GM21447 (cell line): ENCODE results near the gene NMUR2.
A peak's percentile ranks its signal among the peaks of the same experiment; 100 is the strongest.

Experiments used
- ATAC-seq: cut with Tn5 transposase; IDR thresholded peaks from one replicate; pipeline ENCODE4 v1.9.1; 2021; ENCODE audit not compliant: unreplicated experiment

Gene NMUR2

DNA sequence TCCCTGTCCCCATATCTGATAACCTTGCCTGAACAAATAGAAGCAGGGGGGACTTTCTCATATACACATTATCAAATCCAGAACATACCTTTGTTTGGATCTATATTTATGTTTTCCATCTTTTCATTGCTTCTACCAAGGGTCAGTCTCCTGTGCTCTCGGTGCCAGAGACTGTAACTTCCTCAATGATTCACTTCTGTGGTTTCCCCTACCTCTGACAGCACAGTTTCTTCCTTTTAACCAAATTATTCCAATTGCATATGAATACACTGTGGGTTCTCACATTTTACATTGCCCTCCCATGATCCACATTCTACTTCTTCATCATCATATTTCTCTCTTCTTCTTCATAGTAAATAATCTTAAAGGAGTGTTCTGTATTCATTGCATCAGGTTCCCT lies 32.2 kb downstream of the NMUR2 start:
- no peak for ATAC-seq

DNA sequence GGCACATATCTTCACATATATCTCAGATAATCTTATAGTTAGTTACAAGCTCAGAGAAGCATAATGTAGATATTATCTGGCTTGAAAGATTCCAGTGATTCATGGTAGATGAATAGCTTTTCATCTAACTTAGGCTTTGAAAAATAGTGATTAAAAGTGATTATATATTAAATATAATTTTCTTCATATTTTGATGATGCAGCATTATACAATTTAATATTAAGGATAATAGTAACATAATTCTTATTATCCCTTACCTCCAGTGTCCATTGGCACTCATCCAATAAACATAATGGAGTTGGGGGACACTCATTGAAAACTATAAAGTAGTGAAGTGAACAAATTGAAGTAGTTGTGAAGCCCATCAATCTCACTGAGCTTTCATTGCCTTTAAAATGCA lies 35.8 kb downstream of the NMUR2 start:
- no peak for ATAC-seq

DNA sequence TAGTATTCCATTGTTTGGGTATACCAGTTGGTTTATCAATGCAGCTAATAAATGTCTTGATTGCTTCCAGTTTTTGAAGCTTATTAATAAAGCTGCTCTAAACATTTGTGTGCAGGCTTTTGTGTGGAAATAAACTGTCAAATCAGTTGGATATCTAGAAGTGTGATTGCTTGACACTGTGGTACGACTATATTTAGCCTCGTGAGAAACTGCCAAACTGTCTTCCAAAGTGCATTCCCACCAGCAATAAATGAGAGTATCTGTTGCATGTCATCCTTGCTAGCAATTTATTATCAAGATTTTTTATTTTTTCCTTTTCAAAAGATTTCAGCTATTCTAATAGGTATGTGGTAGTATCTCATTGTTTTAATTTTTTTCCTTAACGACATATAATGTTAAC lies 37.5 kb downstream of the NMUR2 start:
- no peak for ATAC-seq

DNA sequence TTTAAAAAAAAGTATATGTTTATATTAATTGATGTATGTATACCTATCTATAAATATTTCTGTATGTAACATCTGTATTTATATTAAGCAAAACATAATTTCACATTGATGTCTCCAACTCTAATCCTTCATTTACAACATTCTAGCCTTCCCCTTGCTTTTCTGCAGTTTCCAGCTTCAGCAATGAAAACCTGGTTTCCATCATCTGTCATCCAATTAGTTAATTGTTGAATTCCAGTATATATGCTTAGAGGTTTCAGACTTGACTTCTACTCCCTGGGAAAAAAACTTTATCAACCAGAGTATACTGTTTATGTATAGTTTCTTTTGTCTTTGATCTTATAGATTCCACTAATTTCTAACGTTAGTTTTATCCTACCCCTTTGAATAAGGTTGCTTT lies 38.4 kb downstream of the NMUR2 start:
- ATAC-seq = no peak

DNA sequence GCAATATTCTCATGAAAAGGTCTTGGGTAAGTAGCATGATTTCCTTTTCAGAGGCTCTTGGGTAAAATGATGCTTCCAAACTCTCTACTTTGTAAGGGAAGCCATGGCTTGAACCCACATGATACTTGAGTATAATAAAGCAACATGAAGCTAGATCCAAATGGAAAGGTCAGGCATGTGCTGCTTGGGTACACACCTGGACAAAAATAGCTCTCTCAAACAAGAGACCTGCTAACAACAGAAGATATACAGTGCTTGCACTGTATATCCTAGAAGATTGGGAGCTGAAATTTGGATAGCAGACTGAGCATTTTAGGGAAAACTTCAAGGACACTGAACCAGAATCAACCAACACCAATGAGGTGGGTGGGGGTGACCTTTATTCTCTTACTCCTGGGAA lies 40.2 kb downstream of the NMUR2 start:
- ATAC-seq = no peak

DNA sequence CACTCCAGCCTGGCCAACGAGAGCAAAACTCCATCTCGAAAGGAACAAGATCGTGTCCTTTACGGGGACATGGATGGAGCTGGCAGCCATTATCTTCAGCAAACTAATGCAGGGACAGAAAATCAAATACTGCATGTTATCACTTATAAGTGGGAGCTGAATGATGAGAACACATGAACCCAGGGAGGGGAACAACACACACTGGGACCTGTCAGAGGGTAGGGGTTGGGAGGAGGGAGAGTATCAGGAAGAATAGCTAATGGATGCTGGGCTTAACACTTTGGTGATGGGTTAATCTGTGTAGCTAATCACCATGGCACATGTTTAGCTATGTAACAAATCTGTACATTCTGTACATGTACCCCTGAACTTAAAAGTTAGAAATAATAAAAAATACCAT lies 40.9 kb downstream of the NMUR2 start:
- ATAC-seq = no peak

DNA sequence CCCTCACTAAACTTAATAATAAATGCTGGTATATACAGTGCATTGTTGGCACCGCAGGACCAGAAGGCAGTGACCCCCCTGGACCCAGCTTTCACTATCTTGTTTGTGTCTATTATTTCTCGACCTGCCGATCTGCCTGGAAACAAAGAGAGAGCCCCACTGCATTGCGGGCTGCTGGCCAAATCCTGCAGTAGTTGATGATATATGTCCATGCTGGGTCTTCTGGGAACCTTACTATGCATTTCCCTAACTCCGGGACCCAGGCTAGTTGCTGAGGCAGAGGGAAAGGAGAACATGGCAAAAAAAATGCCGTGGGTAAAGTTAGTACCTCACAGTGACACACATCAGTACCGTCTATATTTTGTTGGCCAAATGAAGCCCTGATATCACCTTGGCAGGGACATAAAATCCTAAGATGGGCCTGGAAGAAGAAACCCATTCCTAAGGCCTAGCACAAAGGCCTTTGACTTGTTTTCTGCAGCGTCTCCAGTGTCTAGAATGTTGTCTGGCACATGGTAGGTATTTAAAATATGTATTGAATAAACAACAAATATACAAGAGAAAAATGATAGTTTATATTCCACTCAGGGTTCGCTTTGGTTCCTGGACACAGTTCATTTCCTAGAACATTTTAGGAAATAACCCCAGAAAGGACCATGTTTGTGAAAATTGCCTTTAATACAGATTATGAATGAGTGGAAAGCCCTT lies 46.1 kb downstream of the NMUR2 start:
- no peak for ATAC-seq

DNA sequence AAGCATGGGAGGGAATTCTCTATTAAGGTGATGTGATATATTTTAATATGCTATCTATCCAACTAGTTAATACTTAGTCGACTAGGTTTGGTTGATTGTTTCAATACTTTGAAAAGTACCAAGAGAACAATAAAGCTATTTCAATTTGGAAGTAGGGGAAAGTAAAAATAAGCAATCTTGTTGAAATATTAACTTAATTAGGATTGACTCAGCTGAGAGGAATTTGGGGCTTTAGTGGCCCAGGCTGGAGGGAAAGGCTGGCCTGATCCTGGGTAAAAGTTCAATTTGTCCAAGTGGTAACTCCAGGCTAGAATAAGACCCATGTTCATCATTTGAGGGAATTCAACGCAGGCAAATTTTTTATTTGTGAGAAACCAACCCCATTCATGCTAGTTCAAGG lies 48.6 kb downstream of the NMUR2 start:
- ATAC-seq = no peak

DNA sequence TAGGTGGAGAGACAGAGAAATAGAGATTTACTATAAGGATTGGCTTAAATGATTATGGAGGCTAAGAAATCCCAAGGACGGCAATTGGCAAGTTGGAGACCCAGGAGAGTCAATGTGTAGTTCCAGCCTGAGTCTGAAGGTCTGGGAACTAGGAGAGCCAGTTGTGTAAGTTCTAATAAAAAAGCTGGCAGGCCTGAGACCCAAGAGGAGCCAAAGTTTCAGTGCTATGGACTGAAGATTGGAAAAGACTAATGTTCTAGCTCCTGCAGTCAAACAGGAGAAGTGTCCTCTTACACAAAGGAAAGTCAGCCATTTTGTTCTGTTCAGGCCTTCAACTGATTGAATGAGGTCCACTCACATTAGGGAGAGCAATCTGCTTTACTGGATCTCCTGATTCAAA lies 50.0 kb downstream of the NMUR2 start:
- no peak for ATAC-seq

DNA sequence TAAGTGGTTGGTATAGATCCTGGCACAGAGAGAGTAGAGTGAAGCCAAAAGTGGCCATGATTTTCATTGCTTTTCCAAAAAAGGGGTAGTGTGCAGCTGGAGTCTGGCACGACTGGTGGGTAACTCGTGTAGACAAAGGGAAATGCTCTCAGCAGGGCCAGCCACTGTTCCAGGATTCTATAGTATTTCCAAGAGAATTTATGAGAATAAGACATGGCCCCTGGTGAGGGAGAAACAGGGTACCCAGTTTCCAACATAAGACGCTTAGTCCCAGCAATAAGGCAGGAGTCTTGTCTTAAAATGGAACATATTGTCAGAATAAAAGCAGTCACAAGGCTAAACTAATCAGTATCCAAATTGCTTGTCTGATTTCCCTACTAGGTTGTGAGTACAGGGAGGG lies 52.1 kb downstream of the NMUR2 start:
- ATAC-seq = no peak

DNA sequence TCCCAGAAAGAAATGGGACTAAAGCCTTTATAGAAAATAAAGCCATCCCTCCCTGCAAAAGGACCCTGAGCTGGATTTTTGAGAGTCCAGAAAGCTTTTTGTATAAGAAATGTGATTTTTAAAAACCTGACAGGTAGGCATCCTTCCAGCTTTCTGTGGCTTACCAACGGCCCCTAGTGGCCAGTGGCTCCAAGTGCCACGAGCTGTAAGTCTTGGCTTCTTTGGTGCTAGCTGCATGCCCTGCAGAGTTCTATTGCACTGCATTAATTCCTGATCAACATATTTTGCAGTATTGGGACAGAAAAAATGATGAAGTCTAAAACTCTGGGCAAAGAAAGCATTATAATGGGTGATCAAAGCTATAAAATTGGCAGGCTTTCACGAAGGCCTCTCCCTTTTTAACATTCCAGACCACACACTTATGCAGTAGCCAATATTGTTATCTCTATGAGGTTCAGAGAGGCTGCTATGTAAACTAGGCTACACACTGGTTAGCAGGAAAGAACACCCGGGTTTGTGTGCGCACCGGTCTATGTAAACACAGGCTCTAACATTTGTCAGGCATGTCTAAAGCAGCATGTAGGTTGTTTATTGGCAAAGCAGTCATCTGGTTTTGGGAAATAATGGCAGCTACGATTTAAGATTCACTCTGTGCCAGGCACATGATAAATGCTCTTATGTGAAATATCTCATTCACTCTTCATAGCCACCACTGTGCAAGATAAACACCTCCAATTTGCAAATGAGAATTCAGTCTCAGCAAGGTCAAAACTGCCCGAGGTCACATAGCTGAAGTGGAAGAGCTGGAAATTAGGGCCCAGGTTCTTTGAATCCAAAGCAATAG lies 55.2 kb downstream of the NMUR2 start:
- ATAC-seq = peak; percentile 67
